Measurements from ENCODE around the gene EPHB6.

DNA sequence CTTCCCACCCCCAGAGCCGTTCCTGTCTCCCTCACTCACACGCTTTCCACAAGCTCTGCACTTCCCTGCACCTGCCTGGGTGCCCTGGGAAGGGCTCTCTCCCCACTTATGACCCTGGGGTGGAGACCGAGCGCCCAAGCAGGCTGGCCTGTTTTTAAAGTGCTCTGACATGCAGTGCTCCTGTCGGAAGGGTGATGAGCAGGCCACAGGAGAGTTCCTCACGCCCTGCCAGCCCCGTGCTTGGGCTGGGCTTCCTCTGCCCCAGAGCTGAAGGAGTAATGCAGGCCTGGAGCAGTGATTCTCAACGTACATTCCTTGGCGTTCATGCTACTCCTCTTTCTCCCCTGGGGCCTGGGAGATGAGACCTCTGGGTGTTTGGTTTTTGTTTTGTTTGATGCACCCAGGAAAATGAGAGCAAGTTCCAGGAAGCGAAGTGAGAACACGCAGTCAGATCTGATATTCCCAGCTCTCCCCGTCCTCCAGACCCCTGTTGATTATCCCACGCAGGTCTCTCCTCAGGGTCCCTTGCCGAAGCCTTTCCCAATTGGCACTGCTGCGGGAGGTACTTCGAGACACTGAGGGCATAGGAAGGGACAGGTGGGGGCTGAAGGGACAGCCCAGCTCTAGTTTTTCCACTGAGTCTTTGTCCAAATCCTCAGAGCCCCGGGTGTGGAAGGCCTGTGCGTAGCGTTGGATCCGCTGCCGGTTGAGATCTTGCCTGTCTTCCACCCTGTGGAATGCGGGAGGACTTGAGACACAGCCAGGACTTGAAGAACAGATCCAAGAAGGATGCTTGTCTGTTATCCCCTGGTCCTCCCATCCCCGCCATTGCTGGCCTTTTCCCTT lies 16.6 kb downstream of the EPHB6 start:
- TF ChIP-seq EP300 (IDR thresholded peaks at IDR 0.05): no peak
- TF ChIP-seq, protein P1, sequence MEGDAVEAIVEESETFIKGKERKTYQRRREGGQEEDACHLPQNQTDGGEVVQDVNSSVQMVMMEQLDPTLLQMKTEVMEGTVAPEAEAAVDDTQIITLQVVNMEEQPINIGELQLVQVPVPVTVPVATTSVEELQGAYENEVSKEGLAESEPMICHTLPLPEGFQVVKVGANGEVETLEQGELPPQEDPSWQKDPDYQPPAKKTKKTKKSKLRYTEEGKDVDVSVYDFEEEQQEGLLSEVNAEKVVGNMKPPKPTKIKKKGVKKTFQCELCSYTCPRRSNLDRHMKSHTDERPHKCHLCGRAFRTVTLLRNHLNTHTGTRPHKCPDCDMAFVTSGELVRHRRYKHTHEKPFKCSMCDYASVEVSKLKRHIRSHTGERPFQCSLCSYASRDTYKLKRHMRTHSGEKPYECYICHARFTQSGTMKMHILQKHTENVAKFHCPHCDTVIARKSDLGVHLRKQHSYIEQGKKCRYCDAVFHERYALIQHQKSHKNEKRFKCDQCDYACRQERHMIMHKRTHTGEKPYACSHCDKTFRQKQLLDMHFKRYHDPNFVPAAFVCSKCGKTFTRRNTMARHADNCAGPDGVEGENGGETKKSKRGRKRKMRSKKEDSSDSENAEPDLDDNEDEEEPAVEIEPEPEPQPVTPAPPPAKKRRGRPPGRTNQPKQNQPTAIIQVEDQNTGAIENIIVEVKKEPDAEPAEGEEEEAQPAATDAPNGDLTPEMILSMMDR (IDR thresholded peaks at IDR 0.05): no peak
- no peak for TF ChIP-seq POLR2A (IDR thresholded peaks at IDR 0.05)
- TF ChIP-seq POLR2AphosphoS5 (IDR thresholded peaks at IDR 0.05): no peak

All from sigmoid colon (tissue), 4 donors.